Measurements from ENCODE around the gene POSTN. TPM values are rescaled to one million over a fixed set of nuclear protein-coding genes. Genes with fewer than 3 reads are reported as not detected.

Gene POSTN
- total RNA-seq, 1 donor from 2014 or later: 93.0 TPM

- no peak overlapping the region for H3K27ac Mint-ChIP-seq (ENCODE audit: unreplicated experiment)
- H3K9me3 Mint-ChIP-seq: peaks cover 6% of the 10 kb centered on the region
- peaks cover 9% of the 10 kb centered on the region for H3K4me1 Mint-ChIP-seq
- no peaks in the 10 kb centered on the region for H3K27me3 Mint-ChIP-seq (ENCODE audit: low read depth)
- peak; percentile 65 for TF ChIP-seq CTCF (conservative IDR thresholded peaks at IDR 0.05)
- H3K36me3 Mint-ChIP-seq (ENCODE audit: low read depth): peaks cover 3% of the 10 kb centered on the region
- DNase-seq (ENCODE audit: low read depth, low spot score): no peak
- no peak overlapping the region for H3K4me3 Mint-ChIP-seq
These were observed 10.3 kb upstream of the POSTN start for GRCh38 chr13:37608750-37609339.

- H3K9me3 Mint-ChIP-seq: peaks cover 6% of the 10 kb centered on the region
- no peak overlapping the region for H3K27ac Mint-ChIP-seq (ENCODE audit: unreplicated experiment)
- peak; percentile 74 for TF ChIP-seq CTCF (conservative IDR thresholded peaks at IDR 0.05)
- peaks cover 3% of the 10 kb centered on the region for H3K36me3 Mint-ChIP-seq (ENCODE audit: low read depth)
- no peak for DNase-seq (ENCODE audit: low read depth, low spot score)
- H3K4me1 Mint-ChIP-seq: peaks cover 49% of the 10 kb centered on the region
- no peaks in the 10 kb centered on the region for H3K27me3 Mint-ChIP-seq (ENCODE audit: low read depth)
- peak overlapping the region; percentile 14 for H3K4me3 Mint-ChIP-seq
These were observed 4.3 kb upstream of the POSTN start for GRCh38 chr13:37602733-37603381.

GRCh38 chr13:37601648-37602440 is 3.3 kb upstream of the POSTN start:
- DNase-seq (ENCODE audit: low read depth, low spot score): no peak
- no peak for TF ChIP-seq CTCF (conservative IDR thresholded peaks at IDR 0.05)
- Mint-ChIP-seq H3K36me3 (ENCODE audit: low read depth) (peaks cover 3% of the 10 kb centered on the region), H3K4me3 (peak overlapping the region; percentile 66), H3K27me3 (ENCODE audit: low read depth) (no peaks in the 10 kb centered on the region), H3K9me3 (peaks cover 5% of the 10 kb centered on the region), H3K4me1 (peaks cover 58% of the 10 kb centered on the region), H3K27ac (ENCODE audit: unreplicated experiment) (peak overlapping the region; percentile 46)

GRCh38 chr13:37599519-37599918 is 951 bp upstream of the POSTN start:
- H3K36me3 Mint-ChIP-seq (ENCODE audit: low read depth): no peaks in the 10 kb centered on the region
- DNase-seq (ENCODE audit: low read depth, low spot score): no peak
- no peak for TF ChIP-seq CTCF (conservative IDR thresholded peaks at IDR 0.05)
- no peaks in the 10 kb centered on the region for H3K9me3 Mint-ChIP-seq
- H3K4me1 Mint-ChIP-seq: peaks cover 76% of the 10 kb centered on the region
- no peak overlapping the region for H3K27ac Mint-ChIP-seq (ENCODE audit: unreplicated experiment)
- H3K4me3 Mint-ChIP-seq: peak overlapping the region; percentile 4
- no peaks in the 10 kb centered on the region for H3K27me3 Mint-ChIP-seq (ENCODE audit: low read depth)

- Mint-ChIP-seq H3K27ac (ENCODE audit: unreplicated experiment) (peak overlapping the region; percentile 84), H3K9me3 (no peaks in the 10 kb centered on the region), H3K36me3 (ENCODE audit: low read depth) (no peaks in the 10 kb centered on the region), H3K27me3 (ENCODE audit: low read depth) (no peaks in the 10 kb centered on the region), H3K4me1 (peaks cover 63% of the 10 kb centered on the region), H3K4me3 (peak overlapping the region; percentile 86)
- DNase-seq (ENCODE audit: low read depth, low spot score): no peak
- TF ChIP-seq CTCF (conservative IDR thresholded peaks at IDR 0.05): no peak
These were observed 1.0 kb downstream of the POSTN start for GRCh38 chr13:37597477-37598025.
